ENCODE measurements around the gene UGT1A10. TPM values are rescaled to one million over a fixed set of nuclear protein-coding genes. Genes with fewer than 3 reads are reported as not detected.
"Not testable (repeated sequence)": the region's sequence is repeated elsewhere in the genome, so short reads cannot be mapped to it uniquely, and the experiment has no call there.

Gene UGT1A10
- total and polyA plus RNA-seq, 2 of the 13 experiments (the other 11 are each of a cell fraction or from before 2014, with no cell fraction given), result not detected

DNA sequence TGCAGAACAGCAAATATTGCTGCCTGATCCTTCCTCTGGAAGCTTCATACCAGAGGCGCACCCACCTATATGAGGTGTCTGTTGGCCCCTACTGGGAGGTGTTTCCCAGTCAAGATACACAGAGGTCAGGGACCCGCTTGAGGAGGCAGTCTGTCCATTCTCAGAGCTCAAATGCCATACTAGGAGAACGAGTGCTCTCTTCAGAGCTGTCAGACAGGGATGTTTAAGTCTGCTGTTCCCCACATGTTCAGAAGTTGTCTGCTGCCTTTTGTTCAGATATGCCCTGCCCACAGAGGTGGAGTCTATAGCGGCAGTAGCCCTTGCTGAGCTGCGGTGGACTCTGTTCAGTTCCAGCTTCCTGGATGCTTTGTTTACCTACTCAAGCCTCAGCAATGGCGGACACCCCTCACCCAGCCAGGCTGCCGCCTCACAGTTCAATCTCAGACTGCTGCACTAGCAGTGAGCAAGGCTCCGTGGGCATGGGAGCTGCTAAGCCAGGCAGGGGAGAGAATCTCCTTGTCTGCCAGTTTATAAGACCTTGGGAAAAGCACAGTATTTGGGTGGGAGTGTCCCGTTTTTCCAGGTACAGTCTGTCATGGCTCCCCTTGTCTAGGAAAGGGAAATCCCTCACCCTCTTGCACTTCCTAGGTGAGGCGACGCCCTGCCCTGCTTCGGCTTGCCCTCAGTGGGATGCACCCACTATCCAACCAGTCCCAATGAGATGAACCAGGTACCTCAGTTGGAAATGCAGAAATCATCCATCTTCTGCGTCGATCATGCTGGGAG is 100.8 kb downstream of the UGT1A10 start:
- DNase-seq (ENCODE audit: low spot score) (peak; percentile 80), ATAC-seq (peak; percentile 99), FAIRE-seq (peak; percentile 50)
- WGBS (ENCODE audit: low lambda C conversion rate), result 35% methylated on average over 13 of the region's 14 CpGs
- H3K9ac ChIP-seq (ENCODE audit: insufficient read depth, low read depth, low read length); H3K36me3 ChIP-seq (replicated peaks in 1 of 2; ENCODE audit: control insufficient read depth in 1 of 2, insufficient read depth in 2 of 2, low read length in 2 of 2); in situ Hi-C loops (cut with HindIII; ENCODE audit: extremely low pct_ligation_motif_present, low pct_unique_long_range_greater_than_20kb); H3K79me2 ChIP-seq (ENCODE audit: insufficient read depth, low read length); H4K20me1 ChIP-seq (ENCODE audit: insufficient read depth, low read length); BruUV-seq (replicated peaks); intact Hi-C loops (cut with micrococcal nuclease; ENCODE audit: unreplicated experiment); H3K9me3 ChIP-seq (ENCODE audit: low read length); CTCF ChIA-PET (ENCODE audit: low intra/inter-chr PET ratio, low total read pairs): not testable (repeated sequence)
- peaks cover 0 to 20% of the 10 kb centered on the region in 2 experiments; a peak in 2 of 5 replicates for H3K27me3 ChIP-seq (ENCODE audit: control insufficient read depth in 1 of 2, insufficient read depth in 2 of 2, low read length in 2 of 2)
- peak overlapping the region; percentile 72 for H3K4me2 ChIP-seq (ENCODE audit: low read depth, low read length)
- peak overlapping the region; percentile 3 to 47 (median 21); a peak in 5 of 6 replicates for H3K4me3 ChIP-seq (replicated peaks in 1 of 3; ENCODE audit: insufficient read depth in 1 of 3, low read depth in 2 of 3, low read length in 3 of 3)
- peak overlapping the region; percentile 75 for H2AFZ ChIP-seq (ENCODE audit: low read length)
- H3K4me1 ChIP-seq (ENCODE audit: insufficient read depth, low read length), result peaks cover 57% of the 10 kb centered on the region
- POLR2A ChIA-PET, result interaction anchor here (0.7 to 1.3 kb wide), 3 partner anchors 8 to 243 kb away, joined by 3 to 6 read pairs (median 3); partner anchors contain the start of gene UGT1A3
- H3K27ac ChIP-seq (ENCODE audit: extremely low read length, insufficient read depth, low read length), result peak overlapping the region; percentile 72
- peak; percentile 40; the same call in 1 of the 2 replicates for TF ChIP-seq ZNF331 (CRISPR knock-in tag; IDR thresholded peaks at IDR 0.05)
- TF ChIP-seq YEATS4 (CRISPR knock-in tag; IDR thresholded peaks at IDR 0.05; ENCODE audit: borderline replicate concordance), result peak; percentile 50; the same call in 1 of the 2 replicates
- peak; percentile 19; the same call in 1 of the 2 replicates for TF ChIP-seq FOXO1 (CRISPR knock-in tag; IDR thresholded peaks at IDR 0.05)
- TF ChIP-seq, protein P1, sequence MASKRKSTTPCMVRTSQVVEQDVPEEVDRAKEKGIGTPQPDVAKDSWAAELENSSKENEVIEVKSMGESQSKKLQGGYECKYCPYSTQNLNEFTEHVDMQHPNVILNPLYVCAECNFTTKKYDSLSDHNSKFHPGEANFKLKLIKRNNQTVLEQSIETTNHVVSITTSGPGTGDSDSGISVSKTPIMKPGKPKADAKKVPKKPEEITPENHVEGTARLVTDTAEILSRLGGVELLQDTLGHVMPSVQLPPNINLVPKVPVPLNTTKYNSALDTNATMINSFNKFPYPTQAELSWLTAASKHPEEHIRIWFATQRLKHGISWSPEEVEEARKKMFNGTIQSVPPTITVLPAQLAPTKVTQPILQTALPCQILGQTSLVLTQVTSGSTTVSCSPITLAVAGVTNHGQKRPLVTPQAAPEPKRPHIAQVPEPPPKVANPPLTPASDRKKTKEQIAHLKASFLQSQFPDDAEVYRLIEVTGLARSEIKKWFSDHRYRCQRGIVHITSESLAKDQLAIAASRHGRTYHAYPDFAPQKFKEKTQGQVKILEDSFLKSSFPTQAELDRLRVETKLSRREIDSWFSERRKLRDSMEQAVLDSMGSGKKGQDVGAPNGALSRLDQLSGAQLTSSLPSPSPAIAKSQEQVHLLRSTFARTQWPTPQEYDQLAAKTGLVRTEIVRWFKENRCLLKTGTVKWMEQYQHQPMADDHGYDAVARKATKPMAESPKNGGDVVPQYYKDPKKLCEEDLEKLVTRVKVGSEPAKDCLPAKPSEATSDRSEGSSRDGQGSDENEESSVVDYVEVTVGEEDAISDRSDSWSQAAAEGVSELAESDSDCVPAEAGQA (IDR thresholded peaks at IDR 0.05; ENCODE audit: low read depth), result peak; percentile 78
- TF ChIP-seq, protein P1 (CRISPR knock-in tag; IDR thresholded peaks at IDR 0.05; ENCODE audit: borderline replicate concordance), result not testable (repeated sequence)
- TF ChIP-seq ZNF605 (CRISPR knock-in tag; IDR thresholded peaks at IDR 0.05), result peak; percentile 87
- peak; percentile 85 for TF ChIP-seq ELF1 (CRISPR knock-in tag; IDR thresholded peaks at IDR 0.05)
- peak; percentile 60; the same call in 1 of the 2 replicates for TF ChIP-seq ZNF607 (CRISPR knock-in tag; IDR thresholded peaks at IDR 0.05; ENCODE audit: borderline replicate concordance)
- 0 out of 2 replicates have a peak, but pooled peaks have one; percentile 14 for TF ChIP-seq NFYB (CRISPR knock-in tag; IDR thresholded peaks at IDR 0.05)
- TF ChIP-seq ETV5 (CRISPR knock-in tag; IDR thresholded peaks at IDR 0.05; ENCODE audit: borderline replicate concordance), result peak; percentile 54; the same call in 1 of the 2 replicates
- TF ChIP-seq SPEN (CRISPR knock-in tag; IDR thresholded peaks at IDR 0.05; ENCODE audit: low read depth), result peak; percentile 51; the same call in 1 of the 2 replicates
- TF ChIP-seq MEIS1 (CRISPR knock-in tag; IDR thresholded peaks at IDR 0.05; ENCODE audit: borderline replicate concordance), result peak; percentile 85; the same call in 1 of the 2 replicates
- peak; percentile 36 for TF ChIP-seq ASH2L (IDR thresholded peaks at IDR 0.05; ENCODE audit: insufficient read length, low read depth, low read length)
- TF ChIP-seq BCL6 (CRISPR knock-in tag; IDR thresholded peaks at IDR 0.05), result peak; percentile 12; the same call in 1 of the 2 replicates
- 0 out of 2 replicates have a peak, but pooled peaks have one; percentile 69 for TF ChIP-seq ZNF34 (CRISPR knock-in tag; IDR thresholded peaks at IDR 0.05; ENCODE audit: borderline replicate concordance)
- peak; percentile 70; the same call in 1 of the 2 replicates for TF ChIP-seq ZNF280B (CRISPR knock-in tag; IDR thresholded peaks at IDR 0.05; ENCODE audit: borderline replicate concordance)
